Measurements from ENCODE around the gene NGF.
"Not testable (repeated sequence)": the region's sequence is repeated elsewhere in the genome, so short reads cannot be mapped to it uniquely, and the experiment has no call there.

NGF gene

DNA sequence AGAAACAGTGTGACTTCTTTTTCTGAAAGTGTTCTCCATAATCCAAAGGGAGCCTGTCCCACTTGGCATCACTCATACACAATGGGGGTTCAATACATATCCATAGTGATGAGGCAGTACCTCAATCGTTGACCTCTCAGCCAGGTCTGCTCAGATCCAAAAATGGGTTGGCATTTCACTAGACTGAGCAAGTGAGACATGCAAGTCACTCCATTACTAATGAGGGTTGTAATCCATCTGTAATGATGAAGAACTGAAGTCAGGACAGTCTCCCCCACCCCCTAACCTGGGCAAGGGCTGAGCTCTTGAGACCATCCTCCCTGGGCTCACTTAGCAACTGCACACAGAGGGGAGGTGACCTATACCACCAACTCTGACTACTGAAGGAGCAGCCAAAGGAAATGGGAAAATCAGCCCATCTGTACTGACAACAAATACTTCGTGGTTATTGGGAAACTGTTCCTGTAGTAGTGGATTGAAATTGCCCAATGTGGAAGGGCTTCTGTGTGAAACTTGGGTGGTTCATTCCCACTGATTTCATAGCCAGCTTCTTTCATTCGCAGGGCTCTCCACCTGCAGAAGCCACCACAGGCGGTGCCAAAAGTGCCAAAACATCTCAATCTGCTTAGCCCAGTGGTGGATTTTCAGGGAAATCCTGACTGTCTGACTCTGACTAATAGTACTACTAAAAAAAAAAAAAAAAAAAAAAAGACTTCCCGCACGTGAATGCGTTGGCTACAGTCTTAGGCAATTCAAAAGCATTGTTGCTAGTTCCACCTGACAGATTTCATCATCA is 5.0 kb downstream of the NGF start:
- DNase-seq: no peak

DNA sequence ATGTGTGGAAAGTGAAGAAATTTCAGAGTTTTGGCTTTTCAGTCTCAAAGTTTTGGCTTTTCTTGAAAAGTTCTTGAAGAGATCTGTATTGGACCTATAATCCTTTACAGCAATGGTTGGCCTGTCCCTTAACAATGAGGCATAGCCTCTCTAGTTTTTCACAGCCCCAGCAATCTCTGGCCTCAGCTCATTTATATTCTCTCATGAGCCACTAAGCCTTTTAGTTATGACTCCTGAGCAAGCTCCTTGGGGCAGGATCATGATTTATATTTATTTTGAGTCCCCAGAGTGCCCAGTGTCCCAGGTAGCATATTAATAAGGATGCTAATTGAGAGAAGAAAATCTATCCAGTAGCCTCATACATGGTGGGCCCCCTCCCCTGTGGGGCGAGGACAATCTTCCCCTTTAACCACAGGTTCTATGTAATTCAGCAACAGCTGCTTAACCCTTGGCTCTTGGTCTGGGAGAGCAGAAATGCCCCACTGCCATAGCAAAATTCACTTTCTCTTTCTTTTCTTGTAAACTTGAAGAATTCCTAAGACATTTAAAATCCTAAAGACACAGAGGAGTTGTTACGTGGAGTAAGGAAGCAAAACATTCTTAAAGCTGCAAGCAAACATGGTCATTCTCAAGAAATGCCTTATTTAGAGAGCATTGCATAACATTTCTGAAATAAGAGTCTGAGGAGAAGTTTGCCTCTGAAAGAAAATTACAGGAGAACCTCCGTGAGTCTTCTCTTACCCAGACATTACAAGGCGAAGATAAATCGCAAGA is 6.3 kb downstream of the NGF start:
- DNase-seq: no peak

DNA sequence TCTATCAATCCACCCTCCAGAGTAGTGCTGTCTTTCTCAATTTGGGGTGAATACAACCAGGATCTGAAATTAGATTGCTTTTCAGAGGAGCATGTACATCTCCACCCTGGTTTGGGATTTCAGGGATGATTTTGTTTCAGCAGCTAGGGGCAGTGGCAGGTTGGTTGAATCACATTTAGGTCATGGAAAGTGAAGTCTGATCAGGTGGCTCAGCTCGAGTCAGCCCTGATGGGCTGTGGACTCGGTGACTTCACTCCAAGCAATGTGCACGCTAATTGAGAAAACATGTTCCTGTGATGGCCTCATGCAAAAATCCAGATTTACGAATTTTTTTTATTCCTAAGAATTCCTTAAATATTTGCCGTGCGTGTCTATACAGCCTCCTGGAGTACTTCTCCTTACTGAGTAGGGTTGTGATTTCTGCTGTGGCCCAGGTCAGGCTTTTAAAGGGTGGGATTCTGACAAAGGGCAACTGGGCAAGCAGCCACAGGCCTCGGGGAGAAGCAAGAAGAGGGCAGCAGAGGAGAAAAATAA is 7.5 kb downstream of the NGF start:
- no peak for DNase-seq

DNA sequence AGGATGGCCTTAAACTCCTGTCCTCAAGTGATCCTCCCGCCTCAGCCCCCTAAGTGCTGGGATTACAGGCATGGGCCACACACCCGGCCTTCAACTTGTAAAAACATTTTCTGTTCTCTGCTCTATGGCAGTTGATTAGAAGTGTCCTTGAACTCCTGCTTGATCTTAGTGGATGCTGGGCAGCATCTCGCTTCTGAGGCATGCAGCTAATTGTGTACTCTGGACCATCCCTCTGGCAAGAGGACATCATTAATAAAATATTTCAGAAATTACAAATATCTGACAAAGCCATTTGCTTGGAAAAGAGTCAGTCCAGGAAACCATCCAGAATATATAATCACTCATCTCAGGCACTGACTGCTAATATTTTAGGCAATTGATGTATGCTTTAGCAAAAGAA is 8.1 kb downstream of the NGF start:
- no peak for DNase-seq

DNA sequence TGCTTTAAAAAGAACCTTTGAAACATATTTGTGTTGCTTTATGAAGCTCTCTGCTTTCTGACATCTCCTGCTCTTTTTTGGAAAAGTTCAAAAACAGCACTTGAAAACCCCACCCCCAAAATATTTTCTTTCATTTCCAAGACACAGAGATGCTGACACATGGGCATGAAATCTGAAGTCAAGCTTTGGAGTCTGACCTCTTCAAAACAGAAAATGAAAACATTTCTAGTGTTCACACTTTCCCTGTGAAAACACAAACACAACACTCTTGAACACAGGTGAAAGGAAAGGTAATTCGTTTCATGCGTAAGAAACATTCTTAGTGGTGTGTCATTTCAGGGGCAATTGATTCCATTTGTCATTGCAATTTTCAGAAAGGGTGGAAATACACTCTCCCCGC is 10.8 kb downstream of the NGF start:
- DNase-seq: no peak

DNA sequence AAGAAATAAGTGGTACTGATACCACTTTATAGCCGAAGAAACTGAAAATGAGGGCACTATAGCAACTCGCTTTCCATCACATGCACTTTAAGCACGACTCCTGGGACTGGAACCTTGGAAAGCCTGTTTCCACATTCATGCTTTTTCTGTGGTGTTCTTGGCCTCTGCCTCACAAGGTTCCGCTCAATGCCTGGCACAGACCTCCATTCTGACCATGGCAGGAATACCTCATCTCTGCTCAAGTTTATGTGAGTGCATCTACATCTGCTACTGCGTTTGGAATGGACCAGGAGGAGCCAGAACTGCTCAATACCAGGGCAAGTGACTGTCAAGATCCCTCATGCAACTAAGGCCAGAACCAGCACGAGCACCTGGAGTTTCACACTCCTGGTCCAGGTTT is 11.6 kb downstream of the NGF start:
- no peak for DNase-seq

DNA sequence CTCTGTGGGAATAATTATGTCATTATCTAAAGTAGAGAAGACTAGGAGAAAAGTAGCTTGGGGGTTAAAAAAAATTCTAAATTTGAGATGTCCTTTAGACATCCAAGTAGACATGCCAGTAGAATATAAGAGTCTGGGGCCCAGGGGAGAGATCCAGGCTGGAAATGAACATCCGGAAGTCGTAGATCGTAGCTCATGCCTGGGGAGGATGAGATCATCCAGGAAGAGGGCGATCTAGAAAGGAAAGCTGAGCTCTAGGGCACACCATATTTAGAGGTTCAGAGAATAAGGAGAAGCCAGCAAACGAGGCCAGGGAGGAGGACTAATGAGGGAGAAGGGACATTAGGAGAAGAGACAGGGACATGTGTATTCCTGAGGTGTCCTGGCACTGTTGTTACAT is 12.2 kb downstream of the NGF start:
- no peak for DNase-seq

DNA sequence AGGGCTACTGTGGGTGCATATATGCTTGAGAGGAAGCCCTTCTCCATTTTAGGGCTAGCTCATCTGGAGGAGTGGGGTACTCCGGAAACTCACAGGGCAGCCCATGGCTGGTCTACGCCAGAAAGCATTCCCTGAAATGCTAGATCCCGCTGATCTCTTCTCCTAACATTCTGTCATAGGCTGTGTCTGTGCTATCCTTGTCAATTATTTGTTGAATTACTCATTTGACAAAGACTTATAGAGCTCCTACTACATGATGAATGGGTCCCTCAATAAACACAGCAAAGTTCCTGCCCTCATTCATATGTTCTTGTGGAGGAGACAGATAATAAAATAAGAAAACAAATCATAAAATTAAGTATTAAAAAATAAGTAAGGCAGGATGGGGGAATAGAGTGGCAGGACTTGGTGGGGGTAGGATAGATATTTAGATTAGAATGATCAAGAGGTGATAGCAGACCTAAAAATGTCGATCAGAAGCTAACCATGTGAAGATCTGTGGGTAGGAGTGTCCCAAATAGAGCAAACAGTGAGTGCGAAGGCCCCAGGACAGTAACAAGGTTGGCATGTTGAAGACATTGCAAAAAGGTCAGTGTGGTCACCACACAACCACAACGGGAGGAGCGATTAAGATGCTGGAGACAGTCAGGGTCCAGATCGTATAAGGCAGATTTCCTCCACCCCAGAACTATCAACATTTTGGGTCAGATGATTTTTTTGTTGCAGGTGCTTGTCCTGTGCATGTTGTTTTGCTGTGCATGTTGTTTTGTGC is 13.2 kb downstream of the NGF start:
- no peak for DNase-seq

DNA sequence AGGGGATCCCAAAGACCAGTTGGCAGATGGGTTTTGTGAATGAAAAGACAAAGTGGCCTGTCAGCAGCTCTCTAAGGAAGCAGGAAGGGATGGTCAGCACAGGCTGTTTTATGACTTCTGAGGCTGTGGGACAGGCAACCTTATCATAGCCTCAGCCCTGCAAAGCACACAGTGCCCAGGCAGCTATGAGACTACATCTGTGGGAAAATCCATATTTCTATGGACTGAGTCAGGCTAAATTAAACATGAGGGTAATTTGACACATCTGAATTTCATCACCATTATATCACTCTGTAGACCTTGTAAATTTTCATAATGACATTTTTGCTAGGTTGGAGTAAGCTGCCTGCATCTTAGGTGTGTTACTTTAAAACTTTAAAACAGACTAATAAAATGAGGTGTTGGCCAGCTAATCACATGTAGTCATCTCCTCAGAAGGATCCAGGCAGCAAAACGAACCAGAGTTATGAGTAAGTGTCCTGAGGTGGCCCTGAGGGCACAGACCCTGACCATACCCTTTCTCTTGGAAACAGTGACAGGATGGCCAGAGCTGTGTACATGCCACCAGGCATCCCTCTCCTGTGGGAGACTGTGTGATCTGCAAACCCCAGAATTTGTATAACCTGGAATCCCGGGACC is 14.6 kb downstream of the NGF start:
- DNase-seq: no peak

DNA sequence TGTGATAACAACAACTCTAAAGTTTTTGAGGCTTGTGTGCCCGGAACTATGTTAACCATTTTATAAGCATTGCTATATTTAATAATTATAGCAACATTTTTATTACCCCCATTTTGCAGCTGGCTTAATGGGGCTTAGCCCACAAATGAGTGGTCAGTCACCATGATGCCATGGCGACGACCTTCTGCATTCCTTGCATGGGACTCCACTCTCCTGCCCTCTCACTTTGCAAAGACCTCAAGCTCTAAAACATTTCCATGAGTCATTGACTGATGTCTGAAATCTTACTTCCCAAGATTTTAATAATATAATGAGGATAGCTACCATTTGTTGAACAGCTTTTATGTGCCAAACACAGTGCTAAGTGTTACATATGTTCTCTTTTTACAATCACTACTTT is 15.4 kb downstream of the NGF start:
- no peak for DNase-seq

DNA sequence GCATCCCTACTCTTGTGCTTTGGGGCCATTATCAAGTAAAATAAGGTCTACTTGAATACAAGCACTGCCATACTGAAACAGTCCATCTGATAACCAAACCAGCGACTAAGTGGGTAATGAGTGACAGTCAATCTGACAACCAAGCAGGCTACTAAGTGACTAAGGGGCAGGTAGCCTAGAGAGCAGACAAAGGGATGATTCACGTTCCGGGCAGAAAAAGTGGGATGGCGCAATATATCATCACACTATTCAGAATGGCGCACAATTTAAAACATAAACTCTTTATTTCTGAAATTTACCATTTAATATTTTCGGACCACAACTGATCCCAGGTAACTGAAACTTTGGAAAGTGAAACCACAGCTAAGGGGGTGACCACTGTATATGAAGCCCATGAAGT is 17.7 kb downstream of the NGF start:
- no peak for DNase-seq

DNA sequence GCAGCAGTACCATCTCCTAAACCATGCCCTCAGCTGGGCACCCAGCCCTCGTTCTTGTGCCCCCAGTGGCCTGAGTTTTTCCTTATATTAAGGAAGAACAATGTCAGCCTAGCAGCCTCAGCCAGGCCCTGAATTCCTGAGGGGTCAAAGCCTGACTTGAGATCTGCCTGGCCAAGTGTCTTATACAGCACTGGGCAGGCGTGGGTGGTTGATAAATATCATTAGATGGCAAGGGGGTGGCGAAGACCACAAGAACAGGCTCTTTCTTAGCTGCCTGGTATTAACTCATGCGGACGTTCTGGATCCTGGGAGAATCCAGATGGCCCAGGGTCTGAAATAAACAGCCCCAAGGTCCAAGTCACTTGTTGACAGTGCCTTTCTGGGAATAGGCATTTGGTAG is 18.3 kb downstream of the NGF start:
- DNase-seq: no peak

DNA sequence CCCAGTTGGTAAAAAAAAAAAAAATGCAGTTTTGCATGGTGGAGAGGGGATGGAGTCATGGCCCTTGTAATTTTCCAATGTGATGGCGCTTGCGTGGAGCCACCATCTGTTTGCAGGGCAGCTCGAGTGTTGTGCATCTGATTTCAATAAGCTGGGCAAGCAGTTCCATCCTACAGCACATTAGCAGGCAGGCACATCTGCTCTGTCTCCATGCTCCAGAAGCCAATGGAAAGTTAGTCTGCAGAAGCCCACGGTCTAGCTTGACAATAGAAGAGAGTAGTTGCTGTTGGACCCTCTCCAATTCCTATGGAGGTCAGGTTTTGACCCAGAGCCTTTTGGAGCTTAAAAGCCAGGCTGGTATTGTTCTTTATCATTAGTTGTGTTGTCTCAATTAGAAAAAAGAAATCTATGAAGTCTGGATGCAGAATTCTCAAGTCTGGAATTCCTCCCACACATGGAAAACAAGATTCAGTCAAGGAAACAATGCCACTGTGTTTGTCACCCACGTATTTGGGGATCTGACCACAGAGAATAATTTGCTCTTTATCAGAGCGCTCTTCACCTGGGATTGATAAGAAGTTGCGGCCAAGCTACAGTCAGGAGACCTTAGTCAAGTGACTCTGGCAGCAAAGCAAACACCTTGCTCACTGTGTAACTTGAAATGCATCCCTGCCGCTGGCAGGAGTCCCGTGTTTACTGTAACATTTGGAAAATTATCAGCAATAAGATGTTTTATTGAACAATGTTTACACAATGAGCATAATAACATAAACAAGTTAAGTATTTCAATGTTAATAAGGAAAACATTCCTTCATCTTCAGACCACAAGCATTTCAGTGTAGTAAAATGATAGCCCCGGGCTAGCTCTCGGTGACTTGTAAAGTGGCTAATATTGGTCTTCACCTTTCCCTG is 20.7 kb downstream of the NGF start:
- DNase-seq: no peak

DNA sequence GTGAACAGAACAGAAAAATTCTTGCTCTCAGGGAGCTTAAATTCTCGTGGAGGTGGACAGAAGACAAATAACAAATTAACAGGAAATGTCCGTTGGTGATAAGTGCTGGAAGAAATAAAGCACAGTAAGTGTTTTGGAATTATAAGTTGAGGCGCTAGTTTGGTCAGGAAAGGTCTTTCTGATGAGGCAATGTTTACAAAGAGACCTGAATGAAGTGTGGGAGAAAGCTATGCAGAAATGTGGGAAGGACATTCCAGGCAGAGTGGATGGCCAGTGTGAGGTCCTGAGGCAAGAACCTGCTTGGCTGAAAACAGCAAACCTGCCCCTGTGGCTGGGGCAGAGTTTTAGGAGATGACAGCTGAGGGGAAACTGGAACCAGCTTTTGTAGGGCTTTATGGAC is 23.3 kb downstream of the NGF start:
- DNase-seq: no peak

DNA sequence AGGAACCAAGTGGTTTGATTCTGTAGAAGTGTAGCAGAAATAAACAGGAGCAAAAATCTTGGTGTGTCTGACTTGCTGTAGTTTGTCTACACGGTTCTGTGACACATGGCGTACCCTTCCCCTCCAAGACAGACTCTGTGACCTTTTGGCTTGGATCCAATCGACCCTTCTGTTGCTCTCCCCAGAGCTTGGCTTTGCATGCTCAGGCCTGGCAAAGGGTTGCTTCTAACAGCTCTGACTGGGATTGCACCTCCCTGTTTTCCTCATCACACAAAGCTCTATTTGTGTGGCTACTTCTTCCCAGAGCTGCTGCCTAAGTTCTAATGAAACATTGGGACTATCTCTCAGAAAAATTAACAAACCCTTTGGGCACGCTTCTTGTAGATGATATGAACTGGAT is 24.0 kb downstream of the NGF start:
- DNase-seq: no peak

DNA sequence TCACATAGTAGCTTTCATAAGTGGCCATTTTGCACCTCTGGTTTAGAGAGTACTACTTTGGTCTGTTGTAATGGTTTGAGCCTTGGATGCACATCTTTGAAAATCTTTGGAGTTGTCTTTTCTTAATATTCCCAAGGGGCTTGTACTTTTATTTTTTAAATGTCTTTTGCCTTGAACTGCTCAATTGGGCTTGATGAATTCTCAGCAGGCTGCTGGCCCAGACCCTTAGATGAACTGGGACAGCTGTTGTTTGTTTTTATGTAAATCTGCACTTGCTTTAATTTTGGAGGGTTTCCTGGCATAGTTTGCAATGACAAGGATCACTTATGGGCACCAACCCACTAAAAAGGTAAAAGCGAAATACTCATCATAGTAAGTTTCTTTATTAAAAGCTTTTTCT is 24.9 kb downstream of the NGF start:
- peak; percentile 33 for DNase-seq

DNA sequence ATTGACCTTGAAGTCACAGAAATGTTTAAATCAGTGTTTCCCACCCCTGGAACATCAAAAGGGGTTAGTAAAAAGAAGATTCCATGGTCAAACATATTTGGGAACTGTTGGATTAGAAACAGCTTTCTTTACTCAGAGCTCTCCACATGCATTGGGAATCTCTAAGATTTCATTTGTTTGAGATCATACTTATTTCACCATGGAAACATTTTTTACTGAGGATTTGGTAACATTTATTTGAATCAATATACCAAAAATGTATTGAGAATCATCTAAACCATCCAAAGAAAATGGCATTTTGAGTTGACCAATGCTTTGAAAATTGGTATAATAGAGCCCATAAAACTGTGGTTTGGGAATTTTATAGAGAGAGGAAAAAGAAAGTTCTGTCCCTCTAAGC is 25.3 kb downstream of the NGF start:
- no peak for DNase-seq

DNA sequence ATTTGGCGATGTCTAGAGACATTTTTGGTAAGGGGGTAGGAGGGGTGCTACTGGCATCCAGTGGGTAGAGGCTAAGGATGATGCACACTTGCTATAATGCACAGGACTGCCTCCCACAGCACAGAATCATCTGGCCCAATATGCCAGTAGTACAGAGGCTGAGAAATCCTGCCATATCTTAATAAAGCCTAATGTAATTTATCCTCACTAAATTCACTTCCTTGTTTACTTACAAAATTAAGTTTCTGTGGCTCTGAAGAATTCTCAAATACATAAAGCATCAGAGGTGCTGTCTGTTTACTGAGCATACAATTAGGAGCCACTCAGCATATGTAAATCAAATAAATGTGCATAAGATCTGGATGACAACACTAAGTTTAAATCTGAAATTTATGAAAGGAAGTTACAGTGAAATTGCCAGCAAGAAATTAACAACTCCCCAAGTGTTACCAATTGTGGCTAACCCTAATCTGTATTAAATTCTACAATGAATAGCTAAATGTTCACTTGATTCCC is 26.5 kb downstream of the NGF start:
- DNase-seq: no peak

DNA sequence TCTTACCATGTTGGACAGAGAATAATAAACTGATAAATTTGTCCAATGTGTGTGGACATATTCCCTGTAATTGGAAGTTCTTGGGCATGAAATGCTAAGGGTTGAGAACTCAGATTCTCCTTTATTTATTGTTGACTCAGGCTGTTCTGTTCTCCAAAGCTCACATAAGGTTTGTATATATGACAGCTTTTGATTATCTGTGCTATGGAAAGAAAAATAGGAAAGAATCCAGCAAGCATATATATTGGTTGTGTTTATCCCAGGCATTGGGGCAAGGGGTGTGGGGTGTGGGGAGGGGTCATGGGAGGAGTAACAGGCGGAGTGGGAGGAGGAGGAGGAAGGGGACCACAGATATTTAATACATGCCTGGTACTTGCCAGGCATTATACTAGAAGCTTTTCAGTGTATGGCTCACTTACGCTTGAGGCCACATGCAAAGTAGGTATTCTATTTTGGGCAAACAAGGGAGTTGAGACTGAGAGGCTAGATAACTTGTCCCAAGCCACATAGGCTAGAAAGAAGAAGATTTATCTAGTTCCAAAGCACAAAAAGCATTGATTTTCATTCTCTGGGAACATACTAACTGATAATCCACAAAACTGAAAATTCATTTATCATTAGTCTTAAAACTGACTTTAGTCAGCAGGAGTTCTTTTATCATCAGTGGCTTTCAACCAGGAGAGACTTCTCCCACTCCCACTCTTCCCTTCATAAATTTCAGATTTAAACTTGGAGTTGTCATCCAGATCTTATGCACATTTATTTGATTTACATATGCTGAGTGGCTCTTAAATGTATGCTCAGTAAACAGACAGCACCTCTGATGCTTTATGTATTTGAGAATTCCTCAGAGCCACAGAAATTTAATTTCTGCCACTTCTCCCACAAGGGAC is 27.2 kb downstream of the NGF start:
- no peak for DNase-seq

DNA sequence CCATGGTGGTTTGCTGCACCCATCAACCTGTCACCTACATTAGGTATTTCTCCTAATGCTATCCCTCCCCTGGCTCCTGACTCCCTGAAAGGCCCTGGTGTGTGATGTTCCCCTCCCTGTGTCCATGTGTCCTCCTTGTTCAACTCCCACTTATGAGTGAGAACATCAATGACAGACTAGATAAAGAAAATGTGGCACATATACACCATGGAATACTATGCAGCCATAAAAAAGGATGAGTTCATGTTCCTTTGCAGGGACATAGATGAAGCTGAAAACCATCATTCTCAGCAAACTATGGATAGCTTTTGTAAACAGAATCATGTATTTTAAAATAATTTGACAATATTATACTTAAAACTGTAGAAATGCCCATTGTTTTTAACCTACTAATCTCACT is 28.5 kb downstream of the NGF start:
- not testable (repeated sequence) for DNase-seq

DNA sequence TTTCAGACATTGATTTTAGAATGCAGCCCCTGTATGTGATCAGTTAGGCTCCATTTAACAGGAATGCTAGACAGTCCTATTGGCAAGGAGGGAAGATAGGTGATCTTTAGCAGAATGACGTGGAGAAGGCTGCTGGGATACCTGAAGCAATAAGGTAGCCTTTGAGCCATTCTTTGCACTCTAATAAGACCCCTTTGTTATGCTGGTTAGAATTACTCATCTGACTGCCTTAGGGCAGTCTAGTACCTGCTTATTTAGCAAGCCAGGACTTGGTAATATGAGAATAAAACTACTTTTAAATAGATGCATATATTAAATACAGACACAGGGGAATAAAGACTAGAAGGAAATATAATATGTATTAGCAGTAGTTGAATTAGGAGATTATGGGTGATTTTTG is 29.1 kb downstream of the NGF start:
- no peak for DNase-seq

Data from midbrain (tissue), 1 donor.